UCSD-AML1 (cell line): ENCODE measurements around the gene FARS2.
"Not testable (repeated sequence)": the region's sequence is repeated elsewhere in the genome, so short reads cannot be mapped to it uniquely, and the experiment has no call there.

Source experiments
- DNase-seq: peaks from one replicate; lab custom pipeline; 2025; ENCODE audit not compliant: unreplicated experiment; lab: John Stamatoyannopoulos, UW

Gene FARS2

GRCh38 chr6:5656695-5657094 is 395.4 kb downstream of the FARS2 start:
- DNase-seq: not testable (repeated sequence)

DNA sequence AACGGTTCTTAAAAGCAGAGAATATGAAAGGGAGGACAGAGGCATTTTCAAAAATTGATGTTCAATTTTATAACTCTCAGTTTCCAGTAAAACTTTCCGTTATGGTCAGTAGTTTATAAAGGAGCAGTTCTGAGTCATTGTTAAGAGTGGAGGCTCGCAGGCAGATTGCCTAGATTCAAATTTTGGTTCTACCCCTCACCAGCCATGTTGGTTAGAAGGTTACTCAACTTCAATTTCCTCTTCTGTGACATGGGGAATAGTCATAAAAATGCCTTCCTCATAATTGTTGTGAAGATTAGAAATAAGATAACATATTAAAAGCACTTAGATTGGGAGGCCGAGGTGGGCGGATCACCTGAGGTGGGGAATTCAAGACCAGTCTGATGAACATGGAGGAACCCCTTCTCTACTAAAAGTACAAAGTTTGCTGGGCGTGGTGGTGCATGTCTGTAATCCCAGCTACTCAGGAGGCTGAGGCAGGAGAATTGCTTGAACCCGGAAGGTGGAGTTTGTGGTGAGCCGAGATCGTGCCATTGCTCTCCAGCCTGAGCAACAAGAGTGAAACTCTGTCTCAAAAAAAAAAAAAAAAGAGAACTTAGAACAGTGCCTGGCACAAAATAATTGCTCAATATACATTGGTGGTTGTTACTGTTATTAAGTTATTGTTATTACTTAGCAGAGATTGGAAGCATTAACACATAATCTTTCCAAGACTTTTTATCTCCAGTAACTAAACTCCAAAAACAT is 396.5 kb downstream of the FARS2 start:
- DNase-seq: no peak

DNA sequence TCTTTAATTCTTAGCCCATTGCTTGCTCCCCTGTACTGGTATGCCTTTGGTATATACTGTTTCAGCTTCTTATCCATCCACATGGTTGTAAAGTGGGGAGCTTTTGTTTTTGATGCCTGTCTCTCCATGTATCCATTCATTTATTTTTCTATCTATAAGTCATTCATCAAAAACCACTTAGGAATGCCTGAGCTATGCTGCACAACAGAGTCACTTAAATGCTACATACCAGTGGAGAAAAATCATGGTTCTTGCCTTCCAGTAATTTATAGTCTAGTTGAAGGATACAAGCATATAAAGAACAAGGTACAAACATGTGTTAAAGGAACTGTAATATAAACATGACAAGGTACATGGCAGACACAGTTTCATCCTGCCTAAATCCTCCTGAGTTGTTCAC is 398.2 kb downstream of the FARS2 start:
- DNase-seq: no peak

DNA sequence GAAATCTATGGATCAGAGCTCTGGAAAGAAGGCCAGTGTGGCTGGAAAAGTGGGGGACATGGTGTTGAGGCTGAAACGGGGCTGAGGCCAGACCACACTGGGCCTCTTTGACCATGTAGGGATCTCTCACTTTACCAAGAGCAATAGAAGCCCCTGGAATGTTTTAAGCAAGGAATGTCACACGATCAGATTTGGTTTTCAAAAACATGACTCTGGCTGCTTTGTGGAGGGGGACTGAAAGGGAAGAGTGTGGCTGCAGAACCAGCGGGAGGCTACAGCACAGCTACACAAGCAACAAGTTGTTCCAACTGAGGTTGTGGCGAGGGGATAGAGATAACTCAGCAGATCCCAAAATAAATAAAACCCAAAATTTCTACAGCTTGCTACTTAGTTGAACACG is 399.5 kb downstream of the FARS2 start:
- no peak for DNase-seq

GRCh38 chr6:5662797-5663196 is 401.5 kb downstream of the FARS2 start:
- no peak for DNase-seq

DNA sequence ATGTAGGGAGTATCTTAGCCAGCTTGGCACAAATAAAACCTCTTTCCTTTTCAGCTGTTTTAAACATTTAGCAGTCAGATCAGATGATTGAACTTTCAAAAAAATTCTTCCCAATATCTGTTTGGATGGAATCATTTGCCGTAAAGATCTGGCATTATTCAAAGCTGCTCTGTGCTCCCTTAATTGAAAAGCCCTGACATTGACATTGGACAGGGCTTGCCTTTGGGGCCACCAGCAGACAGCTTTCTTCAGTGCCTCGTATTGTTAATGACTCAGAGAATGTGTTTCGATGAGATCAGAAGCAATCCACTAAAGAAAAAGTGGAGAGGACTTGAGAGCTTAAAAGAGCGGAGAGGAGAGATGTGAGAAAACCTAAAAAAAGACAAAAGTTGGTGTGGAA is 401.9 kb downstream of the FARS2 start:
- no peak for DNase-seq

DNA sequence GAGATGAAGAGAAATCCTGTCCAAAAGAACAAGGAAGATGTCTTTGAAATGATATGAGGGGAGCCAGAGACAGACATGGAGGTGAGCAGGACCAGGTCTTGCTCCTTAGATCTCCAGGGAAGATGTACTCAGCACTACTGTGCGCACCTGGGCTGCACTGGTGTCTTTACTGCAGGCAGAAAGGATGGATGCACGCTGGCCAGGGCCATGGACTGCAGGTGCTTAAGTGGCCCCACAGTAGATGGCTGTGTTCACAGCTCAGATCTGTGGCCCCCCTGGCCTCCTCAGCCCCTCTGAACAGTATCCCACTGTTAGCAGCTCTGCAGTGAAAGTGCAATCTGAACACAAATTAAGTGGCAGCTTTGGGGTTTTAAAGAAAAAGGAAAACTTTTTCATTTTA is 402.4 kb downstream of the FARS2 start:
- no peak for DNase-seq

DNA sequence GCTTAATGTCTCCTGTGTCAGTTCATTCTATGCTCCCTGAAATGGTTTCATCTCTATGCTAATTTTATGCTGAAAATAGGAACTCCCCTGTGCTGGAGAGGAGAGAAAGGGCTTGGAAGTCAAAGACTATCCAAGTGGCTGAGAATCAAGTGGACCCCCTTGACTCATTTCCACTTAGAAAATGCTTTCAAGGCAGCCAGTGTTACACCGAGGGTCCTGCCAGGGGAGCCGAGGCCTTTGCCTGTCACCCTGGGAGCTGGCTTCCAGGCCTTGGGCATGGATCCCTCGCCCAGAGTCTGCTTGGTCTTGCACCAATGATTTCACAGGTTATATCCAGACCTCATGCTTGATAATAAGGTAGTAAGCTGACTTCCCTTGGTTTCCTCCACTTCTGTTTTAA is 402.8 kb downstream of the FARS2 start:
- no peak for DNase-seq

- DNase-seq: no peak
These were observed 403.9 kb downstream of the FARS2 start for GRCh38 chr6:5665173-5665572.

DNA sequence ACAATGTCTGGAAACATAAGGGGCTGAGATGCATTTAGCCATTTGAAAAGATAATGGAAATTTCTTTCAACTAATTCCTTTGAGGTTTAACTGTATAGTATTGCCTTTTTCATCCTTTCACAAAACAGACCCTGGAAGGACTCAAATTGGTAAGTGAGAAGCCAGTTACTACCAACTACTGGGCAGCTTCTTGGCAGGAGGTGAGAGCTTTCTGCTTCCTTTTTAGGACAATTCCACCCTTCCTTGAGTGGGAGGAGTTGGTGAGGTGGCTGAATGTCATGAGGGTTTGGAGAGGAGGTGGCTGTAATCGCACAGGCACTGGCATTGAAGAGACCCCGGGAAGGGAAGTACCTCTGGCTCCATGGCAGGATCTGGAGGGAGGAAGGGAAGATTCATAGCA is 404.4 kb downstream of the FARS2 start:
- DNase-seq: no peak

DNA sequence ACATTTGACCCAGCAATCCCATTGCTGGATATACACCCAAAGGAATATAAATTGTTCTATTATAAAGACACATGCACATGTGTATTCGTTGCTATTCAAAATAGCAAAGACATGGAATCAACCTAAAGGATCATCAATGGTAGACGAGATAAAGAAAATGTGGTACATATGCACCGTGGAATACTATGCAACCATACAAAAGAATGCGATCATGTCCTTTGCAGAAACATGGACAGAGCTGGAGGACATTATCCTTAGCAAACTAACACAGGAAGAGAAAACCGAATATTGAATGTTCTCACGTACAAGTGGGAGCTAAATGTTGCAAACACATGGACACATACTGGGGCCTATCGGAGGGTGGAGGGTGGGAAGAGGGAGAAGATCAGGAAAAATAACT is 405.4 kb downstream of the FARS2 start:
- no peak for DNase-seq

- DNase-seq: no peak
These were observed 406.4 kb downstream of the FARS2 start for GRCh38 chr6:5667737-5668136.

- DNase-seq: no peak
These were observed 409.1 kb downstream of the FARS2 start for GRCh38 chr6:5670381-5670780.

- peak; percentile 50 for DNase-seq
These were observed 409.7 kb downstream of the FARS2 start for GRCh38 chr6:5670811-5671561.

- no peak for DNase-seq
These were observed 410.6 kb downstream of the FARS2 start for GRCh38 chr6:5671601-5672559.

DNA sequence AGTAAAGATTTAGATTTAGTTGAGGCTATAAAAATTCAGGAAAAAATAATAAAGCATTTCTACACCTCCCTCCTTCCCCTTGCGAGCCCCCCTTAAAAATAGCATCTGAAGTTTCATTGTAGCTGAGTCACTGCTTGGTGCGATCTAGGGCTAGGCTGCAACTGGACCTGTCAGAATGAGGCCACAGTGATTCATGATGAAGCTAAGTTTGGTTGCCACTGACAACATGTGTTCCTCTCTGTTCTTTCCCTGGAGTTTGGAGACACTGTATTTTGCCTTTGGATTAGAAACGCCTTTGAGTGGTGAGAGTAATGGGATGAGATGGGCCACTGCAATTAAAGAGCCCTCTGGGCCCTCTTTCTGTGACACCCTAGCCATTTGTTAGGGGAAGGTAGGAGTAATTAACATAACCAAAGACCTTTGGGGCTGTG is 411.3 kb downstream of the FARS2 start:
- DNase-seq: no peak

- DNase-seq: no peak
These were observed 411.9 kb downstream of the FARS2 start for GRCh38 chr6:5673019-5673790.

DNA sequence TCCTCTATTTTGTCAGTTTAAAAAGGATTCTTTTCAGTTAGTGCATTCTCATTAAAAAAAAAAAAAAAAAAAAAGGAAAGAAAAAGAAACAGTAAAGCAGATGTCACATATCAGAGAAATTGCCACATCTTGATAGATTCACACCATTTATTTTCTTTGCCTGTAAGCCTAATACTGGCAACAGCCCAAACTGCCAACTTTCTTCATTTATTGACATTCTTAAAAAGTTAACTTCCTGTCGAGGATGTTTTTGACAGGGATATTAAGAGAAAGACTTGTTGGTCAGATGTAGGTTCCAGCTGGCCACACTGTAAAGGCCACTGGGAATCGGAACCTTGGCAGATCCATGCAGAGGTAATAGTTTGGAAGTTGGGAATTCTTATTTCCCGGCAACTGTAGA is 412.8 kb downstream of the FARS2 start:
- no peak for DNase-seq

- no peak for DNase-seq
These were observed 413.4 kb downstream of the FARS2 start for GRCh38 chr6:5674721-5675120.

GRCh38 chr6:5676701-5677100 is 415.4 kb downstream of the FARS2 start:
- no peak for DNase-seq
